NB4 (cell line): Measurements from ENCODE around the gene MOB3C.

Source experiments
- CTCF ChIP-seq: IDR thresholded peaks from one replicate; pipeline ENCODE4 v1.5.1; 2012; ENCODE audit warnings: low read depth, low read length
- POLR2A ChIP-seq: IDR thresholded peaks from 2 replicates; pipeline ENCODE4 v1.6.1; 2011; ENCODE audit warnings: mild to moderate bottlenecking; ENCODE audit not compliant: insufficient read length; ENCODE audit errors: extremely low read depth

- TF ChIP-seq CTCF, result no peak
- TF ChIP-seq POLR2A, result no peak
These were observed 58.3 kb downstream of the MOB3C start for GRCh38 chr1:46558141-46558963.
